GM19397 (cell line): Measurements from ENCODE around the gene S100B.
"Not testable (repeated sequence)": the region's sequence is repeated elsewhere in the genome, so short reads cannot be mapped to it uniquely, and the experiment has no call there.

Source experiments
- ATAC-seq: cut with Tn5 transposase; IDR thresholded peaks from one replicate; pipeline ENCODE4 v1.9.1; 2021; ENCODE audit warnings: mild to moderate bottlenecking, moderate library complexity; ENCODE audit not compliant: unreplicated experiment

S100B gene

DNA sequence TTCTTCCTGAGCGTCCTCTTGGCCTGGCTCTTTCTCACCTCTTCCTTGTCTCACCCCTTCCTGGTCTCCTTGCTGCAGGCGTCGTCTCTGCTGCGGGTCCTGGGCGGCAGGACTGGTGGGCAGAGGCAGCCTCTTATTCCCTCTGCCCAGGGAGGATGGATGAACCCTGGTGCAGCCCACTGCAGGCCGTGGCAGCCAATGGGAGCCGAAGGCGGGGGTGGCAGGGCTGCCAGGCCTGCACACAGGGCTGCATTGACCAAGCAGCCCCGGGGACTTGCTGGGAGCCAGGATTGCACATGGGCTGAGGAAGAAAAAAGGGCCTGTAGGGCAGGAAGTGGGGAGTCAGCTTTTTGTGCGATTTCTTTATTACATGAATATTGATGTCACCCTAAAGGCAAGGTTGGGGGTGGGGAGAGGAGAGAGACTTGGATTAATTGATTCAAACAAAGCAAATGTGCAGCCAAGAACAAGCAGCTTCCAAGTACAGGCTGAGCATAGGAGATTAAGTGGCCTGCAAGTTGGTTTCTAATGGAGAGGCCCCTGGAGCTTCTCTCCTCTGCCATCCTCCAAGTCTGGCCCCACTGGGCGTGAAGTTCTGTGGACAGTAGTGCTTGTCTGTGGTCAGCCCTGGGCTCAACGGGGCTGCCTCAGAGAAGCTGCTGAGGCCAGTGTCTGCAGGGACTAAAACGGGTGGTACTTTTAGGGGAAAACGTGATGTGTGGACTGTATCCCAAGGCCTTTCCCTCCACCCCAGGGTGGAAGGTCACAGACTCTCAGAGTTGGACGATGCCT, at the start of gene S100B:
S100B (minus strand) TSS at position 108 of the 792 bp plus-strand sequence. CDS start 2,667 bp downstream, outside the sequence.
- ATAC-seq: no peak

DNA sequence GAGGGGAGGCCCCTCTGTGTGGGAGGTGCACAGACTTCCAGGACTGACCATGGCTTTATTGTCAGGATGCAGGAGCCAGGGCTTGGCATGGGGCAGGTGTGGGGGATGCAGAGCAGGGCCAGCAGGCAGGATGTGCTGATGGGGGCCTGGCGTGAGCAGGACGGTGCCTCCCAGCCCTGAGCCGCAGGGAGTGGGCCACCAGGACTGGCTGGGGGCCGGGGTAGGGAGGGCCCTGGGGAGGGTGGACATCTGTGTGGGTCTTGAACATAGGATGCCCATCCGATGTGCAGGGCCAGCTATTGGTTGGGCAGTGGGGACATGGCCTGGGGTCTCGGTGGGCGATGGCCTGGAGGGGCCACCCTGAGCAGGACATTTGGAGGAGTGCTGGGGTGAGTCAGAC, 46.2 kb upstream of the S100B start:
- no peak for ATAC-seq

DNA sequence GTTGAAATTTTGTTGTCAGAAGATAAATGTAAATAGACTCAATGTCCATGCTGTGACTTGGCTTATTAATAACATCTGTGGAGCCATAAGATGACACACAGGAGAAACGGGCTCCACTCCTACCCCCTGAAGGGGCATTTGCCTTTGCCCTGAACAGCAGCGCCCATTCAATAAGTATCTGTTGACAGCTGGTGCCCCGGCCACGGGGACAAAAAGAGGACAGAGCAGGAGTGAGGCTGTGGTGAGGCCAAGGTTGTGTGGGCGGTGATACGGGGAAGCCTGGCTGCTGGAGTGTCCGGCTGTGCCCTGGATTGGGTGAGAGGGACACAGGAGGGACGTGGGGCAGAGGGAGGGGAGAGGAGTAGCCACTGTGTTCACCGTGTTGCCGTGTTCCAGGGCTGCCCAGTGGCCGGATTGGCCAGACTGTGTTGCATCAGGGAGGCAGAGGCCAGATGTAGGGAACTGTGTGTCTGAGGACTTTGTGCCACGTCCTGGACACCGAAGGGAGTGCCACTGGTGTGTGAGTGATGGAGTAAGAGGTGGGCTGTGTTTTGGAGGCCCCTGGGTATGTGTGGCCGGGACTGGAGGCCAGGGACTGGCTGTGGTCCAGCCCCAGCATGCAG, 45.7 kb upstream of the S100B start:
- ATAC-seq: no peak

DNA sequence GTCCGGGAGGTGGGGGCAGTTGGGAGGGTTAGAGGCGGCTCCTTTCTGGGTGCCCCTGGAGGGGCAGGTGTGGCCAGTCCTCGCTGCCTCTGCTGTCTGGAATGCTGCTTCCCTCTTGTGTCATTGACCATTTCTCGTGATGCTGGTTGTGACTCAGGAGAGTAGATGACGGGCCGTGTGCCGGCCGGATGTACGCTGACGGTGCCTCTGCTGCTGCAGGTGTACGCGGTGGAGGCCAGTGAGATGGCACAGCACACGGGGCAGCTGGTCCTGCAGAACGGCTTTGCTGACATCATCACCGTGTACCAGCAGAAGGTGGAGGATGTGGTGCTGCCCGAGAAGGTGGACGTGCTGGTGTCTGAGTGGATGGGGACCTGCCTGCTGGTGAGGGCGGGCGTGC, 44.5 kb upstream of the S100B start:
- no peak for ATAC-seq

DNA sequence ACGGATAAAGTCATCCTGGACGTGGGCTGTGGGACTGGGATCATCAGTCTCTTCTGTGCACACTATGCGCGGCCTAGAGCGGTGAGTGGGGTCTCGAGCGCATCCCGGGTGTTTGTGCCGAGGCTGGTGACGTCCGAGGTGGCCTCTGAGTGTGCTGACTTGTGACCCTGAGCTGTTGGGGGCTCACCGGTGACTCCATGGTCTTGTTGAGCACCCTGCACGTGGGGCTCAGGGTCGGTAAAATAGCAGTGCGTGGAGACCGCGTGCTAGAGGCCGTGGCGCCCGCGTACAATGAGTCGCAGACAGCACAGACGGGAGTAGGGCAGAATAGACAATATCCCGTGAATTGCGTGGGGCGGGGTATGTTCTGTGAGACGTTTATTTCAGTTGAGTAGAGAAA, 43.7 kb upstream of the S100B start:
- ATAC-seq: no peak

DNA sequence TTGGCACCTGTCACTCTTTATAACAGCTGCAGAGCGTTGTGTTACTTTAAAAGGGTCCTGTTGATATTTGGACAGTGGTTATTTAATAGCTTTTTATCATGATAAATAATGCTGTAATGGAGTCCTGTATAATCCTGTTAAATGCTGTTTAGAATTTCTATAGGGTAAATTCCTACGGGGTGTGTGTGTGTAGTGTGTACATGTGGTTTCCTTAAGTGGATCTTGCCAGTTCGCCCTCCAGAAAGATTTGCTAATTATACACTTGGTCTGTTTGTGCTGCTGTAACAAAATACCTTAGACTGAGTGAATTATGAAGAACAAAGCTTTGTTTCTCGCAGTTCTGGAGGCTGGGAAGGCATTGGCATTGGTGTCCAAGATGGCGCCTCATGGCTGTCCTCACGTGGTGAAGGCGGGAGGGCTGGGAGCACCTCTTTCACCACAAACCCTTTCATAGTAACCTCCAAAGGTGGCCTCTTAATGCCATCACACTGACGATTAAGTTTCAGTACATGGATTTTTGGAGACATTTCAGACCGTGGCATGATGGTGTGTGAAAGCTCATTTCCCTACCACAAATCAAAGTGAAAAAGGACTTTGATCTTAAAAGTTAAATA, 41.8 kb upstream of the S100B start:
- ATAC-seq: no peak

DNA sequence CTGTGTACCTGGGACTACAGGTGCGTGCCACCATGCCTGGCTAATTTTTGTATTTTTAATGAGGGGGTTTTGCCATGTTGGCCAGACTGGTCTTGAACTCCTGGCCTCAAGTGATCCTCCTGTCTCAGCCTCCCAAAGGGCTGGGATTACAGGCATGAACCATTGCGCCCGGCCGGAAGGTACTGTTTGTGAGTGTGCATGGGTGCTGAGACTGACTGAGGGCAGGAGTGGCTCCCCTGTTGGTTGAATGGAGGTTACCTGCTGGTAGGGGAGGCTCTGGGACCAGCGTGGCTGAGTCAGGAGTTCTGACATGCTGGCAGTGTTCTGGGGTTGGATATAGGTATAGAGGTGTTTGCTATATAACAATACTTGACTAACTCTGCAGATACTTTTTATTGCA, 41.0 kb upstream of the S100B start:
- no peak for ATAC-seq

DNA sequence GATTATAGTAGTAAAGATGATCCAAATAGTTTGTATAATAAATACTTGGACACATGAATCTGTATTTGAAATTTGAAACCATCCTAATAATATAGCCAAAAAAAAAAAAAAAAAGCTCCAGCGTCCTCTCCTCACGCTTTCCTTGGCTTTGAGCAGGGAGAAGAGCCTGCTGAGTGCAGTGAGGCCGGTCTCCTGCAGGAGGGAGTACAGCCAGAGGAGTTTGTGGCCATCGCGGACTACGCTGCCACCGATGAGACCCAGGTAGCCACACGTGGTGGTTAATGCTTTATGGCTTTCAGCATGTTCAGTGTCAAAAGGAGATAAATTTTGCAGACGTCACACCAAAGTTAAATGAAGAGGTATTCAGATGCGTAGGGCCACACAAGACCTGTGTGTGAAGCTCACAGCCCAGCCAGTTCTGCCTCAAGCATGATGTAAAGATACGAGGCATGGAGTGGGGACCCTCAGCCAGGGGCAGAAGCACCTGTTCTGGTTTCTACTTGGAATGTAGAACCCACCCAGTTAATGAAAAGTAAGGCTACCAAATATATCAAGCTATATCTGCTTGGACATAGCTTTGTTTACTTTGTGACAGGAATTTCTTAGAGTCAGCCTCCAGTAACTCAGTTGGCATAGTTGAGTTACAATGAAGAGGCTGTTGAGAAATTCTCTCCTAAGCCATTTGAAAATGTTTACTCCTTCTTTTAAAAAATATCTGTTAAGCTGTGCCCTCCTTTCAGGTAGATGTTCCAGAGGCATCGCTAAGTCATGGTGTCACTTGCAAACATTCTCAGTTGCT, 38.7 kb upstream of the S100B start:
- no peak for ATAC-seq

DNA sequence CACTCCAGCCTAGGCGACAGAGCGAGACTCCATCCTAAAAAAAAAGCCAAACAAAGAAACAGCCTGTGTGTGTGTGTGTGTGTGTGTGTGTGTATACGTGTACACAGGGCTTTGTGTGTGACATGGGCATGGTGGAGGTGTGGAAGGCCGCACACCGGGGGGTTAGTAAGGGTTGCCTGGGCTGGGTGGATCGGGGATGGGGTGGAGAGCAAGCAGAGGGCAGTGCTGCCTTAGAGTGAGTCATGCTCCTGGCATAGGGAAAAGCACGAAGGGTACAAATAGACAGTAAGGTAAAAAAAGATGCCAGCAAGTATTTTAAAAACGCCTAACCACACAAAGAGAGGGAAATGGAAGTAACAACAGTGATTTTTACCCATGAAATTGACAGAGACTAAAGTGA, 36.8 kb upstream of the S100B start:
- no peak for ATAC-seq

DNA sequence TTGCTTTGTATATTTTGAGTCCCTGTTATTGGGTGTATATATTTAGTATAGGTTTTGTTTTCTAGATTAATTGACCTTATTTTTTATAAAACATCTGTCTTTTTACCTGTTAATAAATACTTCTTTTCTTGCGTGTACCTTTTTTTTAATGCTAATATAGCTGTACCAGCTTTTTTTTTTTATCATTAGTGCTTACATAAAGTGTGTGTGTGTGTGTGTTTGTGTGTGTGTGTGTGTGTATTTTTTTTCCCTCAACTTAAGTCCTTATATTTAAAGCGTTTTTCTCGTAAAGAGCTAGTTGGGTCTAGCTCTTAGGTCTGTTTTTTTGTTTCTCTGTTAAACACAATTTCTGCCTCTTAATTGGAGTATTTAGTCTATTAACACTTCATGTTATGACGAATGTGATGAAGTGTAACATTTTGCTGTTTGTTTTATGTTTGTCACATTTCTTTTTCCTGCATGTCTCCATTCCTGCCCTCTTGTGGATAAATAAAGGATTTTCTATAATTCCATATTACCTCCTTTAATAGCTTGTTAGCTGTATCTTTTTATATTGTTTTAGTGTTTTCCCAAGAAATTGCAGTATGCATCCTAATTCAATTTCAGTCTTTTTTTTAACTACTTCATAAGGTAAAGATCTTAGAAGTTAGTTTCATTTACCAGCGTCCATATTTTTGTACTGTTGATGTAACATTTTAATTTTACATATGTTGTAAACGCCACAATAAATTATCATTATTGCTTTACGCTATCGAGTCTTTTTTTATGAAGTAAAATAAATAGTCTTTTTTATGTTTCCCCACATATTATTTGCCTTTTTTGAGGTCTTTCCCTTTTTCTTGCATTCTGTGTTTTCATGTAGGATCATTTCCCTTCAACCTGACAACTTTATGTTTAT, 34.9 kb upstream of the S100B start:
- ATAC-seq: no peak

DNA sequence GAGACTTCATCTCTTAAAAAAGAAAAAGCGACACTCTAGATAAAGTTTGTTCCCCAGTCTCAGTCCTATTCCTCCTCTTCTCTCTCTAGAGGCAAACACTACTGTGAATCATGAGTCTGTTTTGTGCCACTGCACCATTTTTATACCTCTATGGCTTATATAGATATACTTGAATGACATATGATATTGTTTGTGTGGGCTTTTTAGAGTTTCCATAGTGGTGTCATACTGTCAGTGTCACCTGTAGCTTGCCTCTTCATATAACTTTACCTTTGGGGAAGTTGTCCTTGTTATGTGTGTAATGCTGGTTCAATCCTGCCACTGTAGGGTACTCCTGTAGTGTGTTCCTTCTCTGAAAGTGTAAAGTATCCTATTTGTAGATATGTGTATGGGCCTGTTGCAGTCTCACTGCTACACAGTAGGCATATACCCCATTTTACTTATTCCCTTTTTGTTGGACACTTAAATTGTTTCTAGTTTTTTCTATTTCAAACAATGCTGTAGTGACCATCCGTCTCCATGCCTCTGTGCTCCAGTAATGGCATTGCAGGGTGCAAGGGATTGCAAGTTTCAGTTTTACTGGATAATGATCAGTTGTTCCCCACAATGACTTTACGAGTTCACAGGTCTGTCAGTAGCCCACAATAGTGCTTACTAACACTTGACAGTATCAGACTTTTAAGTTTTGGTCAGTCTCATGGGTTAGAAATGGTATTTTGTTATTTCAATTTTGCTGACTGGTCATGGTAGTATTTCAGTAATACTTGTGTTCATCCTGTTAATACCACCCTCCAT, 33.3 kb upstream of the S100B start:
- no peak for ATAC-seq

DNA sequence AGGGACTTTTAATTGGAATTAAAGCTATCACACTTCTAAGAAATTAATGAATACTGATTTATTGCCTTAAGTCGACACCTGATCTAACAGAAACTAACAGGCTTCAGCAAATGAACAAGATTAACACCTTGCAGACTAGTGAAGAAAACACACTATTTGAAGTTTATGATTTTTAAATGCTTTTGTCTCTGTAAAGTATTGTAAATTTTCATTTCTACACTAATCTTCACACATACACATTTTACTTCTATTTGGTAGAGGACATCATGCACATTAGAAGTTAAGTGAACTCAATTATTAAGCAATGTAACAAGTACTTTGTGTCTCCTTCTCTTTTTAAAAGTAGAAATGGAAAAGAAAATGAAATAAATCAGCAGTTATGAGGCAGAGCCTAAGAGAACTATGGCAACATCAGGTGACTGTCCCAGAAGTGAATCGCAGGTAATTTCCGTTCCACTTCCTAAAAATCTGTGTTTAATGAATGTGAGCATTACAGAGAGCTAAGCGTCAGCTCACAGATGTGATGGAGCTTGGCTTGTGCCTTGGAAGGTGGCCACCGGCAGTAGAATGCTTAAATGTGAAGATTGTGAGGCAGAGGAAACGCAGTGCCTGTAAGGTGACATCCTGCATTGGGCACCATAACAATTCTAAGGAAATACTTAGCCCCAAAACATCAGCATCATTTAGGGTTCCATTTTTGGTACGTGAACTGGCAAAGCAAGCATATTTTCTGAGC, 31.8 kb upstream of the S100B start:
- ATAC-seq: no peak

DNA sequence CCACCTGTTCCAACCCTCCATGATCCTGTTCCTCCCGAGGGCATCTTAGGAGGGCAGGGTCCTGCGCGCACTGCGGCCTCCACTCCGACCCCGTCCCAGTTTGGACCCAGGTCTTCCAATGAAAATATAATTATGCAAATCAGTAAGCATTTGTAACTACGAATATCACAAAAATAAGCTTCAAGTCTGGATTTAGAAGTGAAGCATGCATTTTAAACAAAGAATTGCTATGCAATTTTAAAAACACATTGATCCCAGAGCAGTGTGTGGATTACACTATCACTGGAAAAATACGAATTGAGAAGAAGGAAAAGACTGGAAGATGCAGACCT, 31.3 kb upstream of the S100B start:
- ATAC-seq: no peak

DNA sequence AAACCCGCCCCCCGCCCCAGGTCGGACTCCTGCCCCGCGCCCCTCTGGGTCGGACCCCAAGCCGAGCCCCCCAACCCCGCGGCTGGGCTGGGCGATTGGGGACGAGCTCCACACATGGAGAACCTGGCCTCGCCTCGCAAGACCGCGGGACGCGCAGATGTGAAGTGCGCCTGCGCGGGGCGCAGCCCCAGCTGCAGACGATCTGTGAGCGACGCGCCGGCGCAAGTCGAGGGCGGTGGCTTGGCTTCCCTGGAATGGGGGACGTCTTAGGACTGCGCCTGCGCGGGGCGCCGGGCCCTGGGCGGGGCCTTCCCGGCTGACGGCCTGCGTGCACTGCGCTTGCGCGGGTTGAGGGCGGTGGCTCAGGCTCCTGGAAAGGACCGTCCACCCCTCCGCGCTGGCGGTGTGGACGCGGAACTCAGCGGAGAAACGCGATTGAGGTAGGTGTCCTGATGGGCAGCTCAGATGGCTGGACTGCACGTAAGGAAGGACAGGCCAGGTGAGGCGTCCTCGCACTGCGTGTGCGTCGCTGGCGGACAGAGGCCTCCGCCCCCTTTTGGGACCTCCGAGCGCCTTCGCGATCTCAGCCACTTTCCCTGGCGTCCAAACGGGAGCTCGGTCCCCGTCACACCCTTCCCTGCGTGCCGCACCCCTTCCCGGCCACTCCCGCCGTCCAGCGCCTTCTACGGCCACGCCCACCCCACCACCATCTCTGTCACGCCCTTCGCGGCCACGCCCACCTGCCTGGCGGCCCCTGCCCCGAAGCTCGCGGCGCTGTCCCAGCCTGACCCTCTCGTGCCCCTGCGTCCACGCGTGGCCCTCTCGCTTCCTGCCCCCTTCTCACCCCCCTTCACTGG, 30.7 kb upstream of the S100B start, which contains the start of gene PRMT2:
PRMT2 (plus strand) TSS at position 351 of the 857 bp plus-strand sequence. CDS start 1,278 bp downstream, outside the sequence.
- ATAC-seq: peak; percentile 94

DNA sequence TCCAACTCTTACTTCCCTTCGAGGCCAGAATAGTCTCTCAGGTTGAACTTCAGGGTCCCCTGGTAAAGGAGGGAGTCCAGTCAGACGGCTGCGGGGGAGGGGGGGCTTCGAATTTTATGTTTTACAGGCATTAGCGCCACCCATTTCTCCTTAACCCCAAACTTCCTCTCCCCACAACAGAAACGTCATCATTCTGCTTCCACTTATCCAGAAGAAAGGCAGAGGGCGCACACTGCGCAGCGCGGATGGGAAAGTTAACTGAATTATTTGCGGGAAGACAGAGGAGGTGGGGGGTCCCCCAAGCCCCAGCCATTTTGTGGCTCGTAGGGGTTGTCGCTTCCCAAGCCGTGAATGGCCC, 30.1 kb upstream of the S100B start:
- peak; percentile 16 for ATAC-seq

DNA sequence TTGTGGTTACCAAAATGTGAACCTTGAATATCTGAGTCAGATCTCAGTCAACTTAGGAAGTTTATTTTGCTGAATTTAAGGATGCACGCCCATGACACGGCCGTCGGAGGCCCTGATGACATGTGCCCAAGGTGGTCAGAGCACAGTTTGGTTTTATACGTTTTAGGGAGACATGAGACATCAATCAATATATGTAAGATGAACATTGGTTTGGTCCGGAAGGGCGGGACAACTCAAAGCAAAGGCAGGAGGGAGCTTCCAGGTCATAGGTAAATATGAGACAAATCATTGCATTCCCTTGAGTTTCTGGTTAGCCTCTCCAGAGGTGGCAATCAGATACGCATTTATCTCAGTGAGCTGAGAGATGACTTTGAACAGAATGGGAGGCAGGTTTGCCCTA, 29.5 kb upstream of the S100B start:
- no peak for ATAC-seq

DNA sequence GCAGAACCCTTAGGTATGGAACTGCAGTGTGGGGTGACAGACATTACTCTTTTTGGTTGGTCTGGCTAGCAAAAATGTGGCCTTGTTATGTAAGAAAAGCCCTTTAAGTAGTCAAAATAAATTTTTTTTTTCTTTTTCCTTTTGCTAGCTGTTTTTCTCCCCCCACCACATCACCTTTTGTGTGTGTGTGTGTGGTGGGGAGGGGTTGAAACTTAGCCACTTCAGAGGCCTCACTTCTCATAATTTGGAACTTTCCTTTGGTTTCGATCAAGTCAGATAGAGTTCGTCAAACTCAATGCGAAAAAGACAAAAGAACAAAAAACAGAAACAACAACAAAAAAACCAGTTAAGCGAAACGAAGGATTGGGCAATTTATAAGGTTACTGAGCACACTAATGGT, 28.7 kb upstream of the S100B start:
- ATAC-seq: no peak

DNA sequence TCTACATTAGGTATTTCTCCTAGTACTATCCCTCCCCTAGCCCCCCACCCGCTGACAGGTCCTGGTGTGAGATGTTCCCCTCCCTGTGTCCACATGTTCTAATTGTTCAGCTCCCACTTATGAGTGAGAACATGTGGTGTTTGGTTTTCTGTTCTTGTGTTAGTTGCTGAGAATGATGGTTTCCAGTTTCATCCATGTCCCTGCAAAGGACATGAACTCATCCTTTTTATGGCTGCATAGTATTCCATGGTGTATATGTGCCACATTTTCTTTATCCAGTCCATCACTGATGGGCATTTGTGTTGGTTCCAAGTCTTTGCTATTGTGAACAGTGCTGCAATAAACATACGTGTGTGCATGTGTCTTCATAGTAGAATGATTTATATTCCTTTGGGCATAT, 26.0 kb upstream of the S100B start:
- not testable (repeated sequence) for ATAC-seq
